HEK293 (cell line): ENCODE results near the gene DDRGK1.

ENCODE experiments used
- CTCF ChIA-PET: fragments of 350-600 bp; formaldehyde crosslinking; extraction: SDS; loops from one replicate; lab custom pipeline; 2021; ENCODE audit warnings: antibody characterized with exemption; lab: Yijun Ruan, JAX
- POLR2A ChIA-PET: fragments of 300-600 bp; formaldehyde crosslinking; extraction: SDS; loops from one replicate; lab custom pipeline; 2020; ENCODE audit warnings: antibody characterized with exemption, inconsistent platforms; lab: Yijun Ruan, JAX
- H3K27ac ChIP-seq: fragments of 200-500 bp; sonication (Bioruptor generic); 2 replicates; pipeline ENCODE4 v1.5.1; 2014; ENCODE audit warnings: low read depth, low read length, control low read depth, inconsistent platforms; ENCODE audit errors: extremely low read depth
- H3K36me3 ChIP-seq, 2 experiments: fragments of 200-500 bp in 1 of 2; sonication (Bioruptor generic) in 1 of 2; 1 replicate in 1 of 2; 2 replicates in 1 of 2; pipeline ENCODE4 v1.5.1; 2014 to 2017; ENCODE audit warnings: inconsistent platforms in 2 of 2, low read length in 2 of 2; ENCODE audit not compliant: control insufficient read depth in 2 of 2, insufficient read depth in 1 of 2
- H3K4me1 ChIP-seq: fragments of 200-500 bp; sonication (Bioruptor generic); 2 replicates; pipeline ENCODE4 v1.5.1; 2014; ENCODE audit warnings: mild to moderate bottlenecking, low read length, inconsistent platforms; ENCODE audit not compliant: control insufficient read depth, insufficient read depth
- H3K4me3 ChIP-seq: 2 replicates; pipeline ENCODE4 v1.5.1; 2011; ENCODE audit warnings: low read depth, mild to moderate bottlenecking, control low read depth, low read length, moderate library complexity
- H3K9me3 ChIP-seq: fragments of 200-500 bp; sonication (Bioruptor generic); 2 replicates; pipeline ENCODE4 v1.5.1; 2014; ENCODE audit warnings: low read depth, low read length, inconsistent platforms; ENCODE audit not compliant: control insufficient read depth, insufficient read depth
- CTCF ChIP-seq: fragments of 450-650 bp; formaldehyde crosslinking; IDR thresholded peaks from 2 replicates; pipeline ENCODE4 v1.5.1; 2016; ENCODE audit warnings: missing biosample characterization, missing genetic modification characterization
- GLIS1 ChIP-seq: fragments of 450-650 bp; formaldehyde crosslinking; IDR thresholded peaks from 2 replicates; pipeline ENCODE4 v1.5.1; 2016; ENCODE audit warnings: missing biosample characterization, missing genetic modification characterization
- GLIS2 ChIP-seq: fragments of 450-650 bp; formaldehyde crosslinking; IDR thresholded peaks from 2 replicates; pipeline ENCODE4 v1.5.1; 2016; ENCODE audit warnings: missing biosample characterization, missing genetic modification characterization
- HOXC10 ChIP-seq: sonication (generic); formaldehyde crosslinking; IDR thresholded peaks from 2 replicates; pipeline ENCODE4 v1.8.1; 2023; ENCODE audit warnings: mild to moderate bottlenecking, missing genetic modification reagents
- IKZF3 ChIP-seq: fragments of 450-650 bp; IDR thresholded peaks from 2 replicates; pipeline ENCODE4 v1.5.0; 2018; ENCODE audit warnings: missing biosample characterization, mild to moderate bottlenecking, missing genetic modification characterization, moderate library complexity
- MZF1 ChIP-seq: fragments of 450-650 bp; formaldehyde crosslinking; IDR thresholded peaks from 2 replicates; pipeline ENCODE4 v1.5.1; 2017; ENCODE audit warnings: missing biosample characterization, missing genetic modification characterization, borderline replicate concordance
- WT1 ChIP-seq: fragments of 450-650 bp; formaldehyde crosslinking; IDR thresholded peaks from 2 replicates; pipeline ENCODE4 v1.5.1; 2016; ENCODE audit warnings: missing biosample characterization, missing genetic modification characterization
- ZBTB10 ChIP-seq: fragments of 450-650 bp; formaldehyde crosslinking; IDR thresholded peaks from 2 replicates; pipeline ENCODE4 v1.5.1; 2016; ENCODE audit warnings: missing biosample characterization, missing genetic modification characterization
- ZBTB8A ChIP-seq: fragments of 450-650 bp; formaldehyde crosslinking; IDR thresholded peaks from 2 replicates; pipeline ENCODE4 v1.5.1; 2016; ENCODE audit warnings: missing biosample characterization, missing genetic modification characterization
- ZIC2 ChIP-seq: fragments of 450-650 bp; formaldehyde crosslinking; IDR thresholded peaks from 2 replicates; pipeline ENCODE4 v1.5.1; 2016; ENCODE audit warnings: missing biosample characterization, missing genetic modification characterization
- ZNF211 ChIP-seq: fragments of 450-650 bp; formaldehyde crosslinking; IDR thresholded peaks from 2 replicates; pipeline ENCODE4 v1.5.1; 2016; ENCODE audit warnings: low read depth, missing biosample characterization, missing genetic modification characterization
- ZNF324 ChIP-seq: fragments of 450-650 bp; formaldehyde crosslinking; IDR thresholded peaks from 2 replicates; pipeline ENCODE4 v1.5.1; 2016; ENCODE audit warnings: missing biosample characterization, missing genetic modification characterization
- ZNF513 ChIP-seq: fragments of 450-650 bp; IDR thresholded peaks from 2 replicates; pipeline ENCODE4 v1.5.1; 2018; ENCODE audit warnings: missing biosample characterization, missing genetic modification characterization
- ZNF529 ChIP-seq: fragments of 450-650 bp; formaldehyde crosslinking; IDR thresholded peaks from 2 replicates; pipeline ENCODE4 v1.5.1; 2017; ENCODE audit warnings: missing genetic modification characterization, missing biosample characterization; ENCODE audit not compliant: insufficient replicate concordance
- ZNF555 ChIP-seq: fragments of 450-650 bp; formaldehyde crosslinking; conservative IDR thresholded peaks from 2 replicates; pipeline ENCODE4 v1.5.1; 2017; ENCODE audit warnings: missing biosample characterization, mild to moderate bottlenecking, missing genetic modification characterization, inconsistent platforms
- ZNF571 ChIP-seq: fragments of 450-650 bp; formaldehyde crosslinking; IDR thresholded peaks from 2 replicates; pipeline ENCODE4 v1.5.0; 2017; ENCODE audit warnings: missing biosample characterization, missing genetic modification characterization
- ZNF610 ChIP-seq: fragments of 450-650 bp; formaldehyde crosslinking; IDR thresholded peaks from 2 replicates; pipeline ENCODE4 v1.5.1; 2016; ENCODE audit warnings: missing biosample characterization, missing genetic modification characterization, borderline replicate concordance
- ZXDB ChIP-seq: fragments of 450-650 bp; formaldehyde crosslinking; IDR thresholded peaks from 2 replicates; pipeline ENCODE4 v1.5.1; 2016; ENCODE audit warnings: missing biosample characterization, missing genetic modification characterization
- TF ChIP-seq, protein P1 (sequence below): fragments of 450-650 bp; formaldehyde crosslinking; IDR thresholded peaks from 2 replicates; pipeline ENCODE4 v1.5.1; 2017; ENCODE audit warnings: missing biosample characterization, missing genetic modification characterization
- TF ChIP-seq, protein P2 (sequence below): fragments of 450-650 bp; formaldehyde crosslinking; IDR thresholded peaks from 2 replicates; pipeline ENCODE4 v1.5.1; 2017; ENCODE audit warnings: missing biosample characterization, missing genetic modification characterization
- TF ChIP-seq, protein P3 (sequence below): fragments of 450-650 bp; formaldehyde crosslinking; conservative IDR thresholded peaks from 2 replicates; pipeline ENCODE4 v1.5.1; 2016; ENCODE audit warnings: low read depth, missing biosample characterization, missing genetic modification characterization

DDRGK1 gene

DNA sequence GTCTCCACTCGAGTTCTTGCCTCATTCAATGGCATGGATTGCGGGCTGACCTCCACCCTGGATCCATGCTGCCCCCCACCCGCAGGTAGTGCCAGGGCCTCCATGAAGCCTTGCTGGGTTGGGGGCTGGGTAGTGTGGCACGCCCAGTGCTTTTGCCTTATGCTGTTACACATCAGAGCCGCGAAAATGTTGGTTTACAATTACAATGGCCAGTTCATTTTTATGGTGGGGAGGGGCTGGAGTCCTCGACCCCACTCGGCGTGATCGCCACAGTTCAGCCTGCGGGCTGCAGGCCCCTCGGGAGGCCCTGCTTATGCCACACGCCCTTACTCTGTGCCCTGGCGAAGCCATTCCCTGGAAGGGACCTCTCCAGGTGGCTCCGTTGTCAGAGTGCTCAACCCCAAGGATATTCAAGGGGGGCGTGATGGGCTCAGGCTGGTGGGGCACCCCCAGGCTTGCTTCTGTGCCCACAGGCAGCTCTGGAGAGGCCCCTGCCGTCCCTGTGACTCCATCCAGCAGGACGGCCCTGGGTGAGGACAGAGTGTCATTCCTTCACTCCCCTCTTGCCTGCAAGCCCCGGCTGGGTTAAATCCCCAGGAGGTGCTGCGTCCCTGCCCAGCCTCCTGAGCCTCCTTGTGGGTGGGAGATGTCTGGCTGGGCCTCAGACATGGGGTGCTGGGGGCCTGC is 19.7 kb upstream of the DDRGK1 start:
- H3K27ac ChIP-seq = no peak overlapping the region
- no peaks in the 10 kb centered on the region for H3K4me1 ChIP-seq
- ChIA-PET POLR2A (interaction anchor here (1.1 to 1.8 kb wide), 2 partner anchors 15 to 16 kb away, joined by 5 to 8 read pairs; partner anchors contain the start of gene SLC4A11), CTCF (interaction anchor here (1.0 to 3.9 kb wide), 2 partner anchors 10 to 26 kb away, joined by 4 to 20 read pairs; no protein-coding TSS in a partner anchor)
- TF ChIP-seq ZNF610 (tag by site-specific recombination) = no peak
- TF ChIP-seq, protein P1, sequence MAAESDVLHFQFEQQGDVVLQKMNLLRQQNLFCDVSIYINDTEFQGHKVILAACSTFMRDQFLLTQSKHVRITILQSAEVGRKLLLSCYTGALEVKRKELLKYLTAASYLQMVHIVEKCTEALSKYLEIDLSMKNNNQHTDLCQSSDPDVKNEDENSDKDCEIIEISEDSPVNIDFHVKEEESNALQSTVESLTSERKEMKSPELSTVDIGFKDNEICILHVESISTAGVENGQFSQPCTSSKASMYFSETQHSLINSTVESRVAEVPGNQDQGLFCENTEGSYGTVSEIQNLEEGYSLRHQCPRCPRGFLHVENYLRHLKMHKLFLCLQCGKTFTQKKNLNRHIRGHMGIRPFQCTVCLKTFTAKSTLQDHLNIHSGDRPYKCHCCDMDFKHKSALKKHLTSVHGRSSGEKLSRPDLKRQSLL (tag by site-specific recombination) = no peak
- no peak for TF ChIP-seq WT1 (tag by site-specific recombination)
- TF ChIP-seq ZNF324 (tag by site-specific recombination) = no peak
- TF ChIP-seq ZNF571 (tag by site-specific recombination) = no peak
- TF ChIP-seq ZBTB10 (tag by site-specific recombination) = no peak
- no peak for TF ChIP-seq ZNF555 (tag by site-specific recombination)
- no peak for TF ChIP-seq ZXDB (tag by site-specific recombination)
- TF ChIP-seq, protein P2, sequence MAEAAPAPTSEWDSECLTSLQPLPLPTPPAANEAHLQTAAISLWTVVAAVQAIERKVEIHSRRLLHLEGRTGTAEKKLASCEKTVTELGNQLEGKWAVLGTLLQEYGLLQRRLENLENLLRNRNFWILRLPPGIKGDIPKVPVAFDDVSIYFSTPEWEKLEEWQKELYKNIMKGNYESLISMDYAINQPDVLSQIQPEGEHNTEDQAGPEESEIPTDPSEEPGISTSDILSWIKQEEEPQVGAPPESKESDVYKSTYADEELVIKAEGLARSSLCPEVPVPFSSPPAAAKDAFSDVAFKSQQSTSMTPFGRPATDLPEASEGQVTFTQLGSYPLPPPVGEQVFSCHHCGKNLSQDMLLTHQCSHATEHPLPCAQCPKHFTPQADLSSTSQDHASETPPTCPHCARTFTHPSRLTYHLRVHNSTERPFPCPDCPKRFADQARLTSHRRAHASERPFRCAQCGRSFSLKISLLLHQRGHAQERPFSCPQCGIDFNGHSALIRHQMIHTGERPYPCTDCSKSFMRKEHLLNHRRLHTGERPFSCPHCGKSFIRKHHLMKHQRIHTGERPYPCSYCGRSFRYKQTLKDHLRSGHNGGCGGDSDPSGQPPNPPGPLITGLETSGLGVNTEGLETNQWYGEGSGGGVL (tag by site-specific recombination) = no peak
- TF ChIP-seq ZNF211 = no peak
- no peak for TF ChIP-seq HOXC10 (CRISPR knock-in tag)
- no peak for TF ChIP-seq ZBTB8A (tag by site-specific recombination)
- TF ChIP-seq ZIC2 (tag by site-specific recombination) = peak; percentile 86
- no peak for TF ChIP-seq IKZF3
- no peak for TF ChIP-seq MZF1 (tag by site-specific recombination)
- TF ChIP-seq GLIS1 (tag by site-specific recombination) = peak; percentile 82
- TF ChIP-seq ZNF513 (tag by site-specific recombination) = no peak
- peak; percentile 48; the same call in 1 of the 2 replicates for TF ChIP-seq GLIS2 (tag by site-specific recombination)
- TF ChIP-seq, protein P3, sequence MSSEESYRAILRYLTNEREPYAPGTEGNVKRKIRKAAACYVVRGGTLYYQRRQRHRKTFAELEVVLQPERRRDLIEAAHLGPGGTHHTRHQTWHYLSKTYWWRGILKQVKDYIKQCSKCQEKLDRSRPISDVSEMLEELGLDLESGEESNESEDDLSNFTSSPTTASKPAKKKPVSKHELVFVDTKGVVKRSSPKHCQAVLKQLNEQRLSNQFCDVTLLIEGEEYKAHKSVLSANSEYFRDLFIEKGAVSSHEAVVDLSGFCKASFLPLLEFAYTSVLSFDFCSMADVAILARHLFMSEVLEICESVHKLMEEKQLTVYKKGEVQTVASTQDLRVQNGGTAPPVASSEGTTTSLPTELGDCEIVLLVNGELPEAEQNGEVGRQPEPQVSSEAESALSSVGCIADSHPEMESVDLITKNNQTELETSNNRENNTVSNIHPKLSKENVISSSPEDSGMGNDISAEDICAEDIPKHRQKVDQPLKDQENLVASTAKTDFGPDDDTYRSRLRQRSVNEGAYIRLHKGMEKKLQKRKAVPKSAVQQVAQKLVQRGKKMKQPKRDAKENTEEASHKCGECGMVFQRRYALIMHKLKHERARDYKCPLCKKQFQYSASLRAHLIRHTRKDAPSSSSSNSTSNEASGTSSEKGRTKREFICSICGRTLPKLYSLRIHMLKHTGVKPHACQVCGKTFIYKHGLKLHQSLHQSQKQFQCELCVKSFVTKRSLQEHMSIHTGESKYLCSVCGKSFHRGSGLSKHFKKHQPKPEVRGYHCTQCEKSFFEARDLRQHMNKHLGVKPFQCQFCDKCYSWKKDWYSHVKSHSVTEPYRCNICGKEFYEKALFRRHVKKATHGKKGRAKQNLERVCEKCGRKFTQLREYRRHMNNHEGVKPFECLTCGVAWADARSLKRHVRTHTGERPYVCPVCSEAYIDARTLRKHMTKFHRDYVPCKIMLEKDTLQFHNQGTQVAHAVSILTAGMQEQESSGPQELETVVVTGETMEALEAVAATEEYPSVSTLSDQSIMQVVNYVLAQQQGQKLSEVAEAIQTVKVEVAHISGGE (tag by site-specific recombination) = no peak
- TF ChIP-seq ZNF529 = no peak
- no peak for TF ChIP-seq CTCF (tag by site-specific recombination)
- H3K9me3 ChIP-seq = no peaks in the 10 kb centered on the region
- H3K4me3 ChIP-seq = no peak overlapping the region
- peaks cover 23 to 58% of the 10 kb centered on the region in 2 experiments for H3K36me3 ChIP-seq
